Natural killer cell treated with Interleukin-12 subunit alpha and Interleukin-12 subunit beta and Interleukin-15 and Interleukin-18, amount 100 ng/mL, for 72 hours (primary cell): ENCODE measurements around the gene EPG5. TPM values are rescaled to one million over a fixed set of nuclear protein-coding genes. Genes with fewer than 3 reads are reported as not detected.
"Not testable (repeated sequence)": the region's sequence is repeated elsewhere in the genome, so short reads cannot be mapped to it uniquely, and the experiment has no call there.

Experiments used
- ATAC-seq, 2 donors: fragments of 150-1000 bp; cut with Tn5 transposase in 1 of 2; sonication (Bioruptor Pico), chemical (Tn5 transposase) in 1 of 2; 2 replicates each; pipeline ENCODE4 v1.10.0; 2021
- DNase-seq: peaks from one replicate; pipeline ENCODE4 v3.0.0; 2022; ENCODE audit warnings: low spot score
- H3K27ac Mint-ChIP-seq, 2 donors: 1 replicate in 1 of 2; 2 replicates in 1 of 2; pipeline ENCODE4 v1.8.0; 2022; ENCODE audit warnings: mixed read lengths in 2 of 2, mild to moderate bottlenecking in 1 of 2, moderate library complexity in 1 of 2
- H3K27me3 Mint-ChIP-seq, 2 donors: 1 replicate in 1 of 2; 2 replicates in 1 of 2; pipeline ENCODE4 v1.8.0; 2022; ENCODE audit warnings: mixed read lengths in 2 of 2
- H3K36me3 Mint-ChIP-seq: one replicate; pipeline ENCODE4 v1.8.0; 2022; ENCODE audit warnings: mixed read lengths
- H3K4me1 Mint-ChIP-seq, 2 donors: 1 replicate in 1 of 2; 2 replicates in 1 of 2; pipeline ENCODE4 v1.8.0; 2022; ENCODE audit warnings: low read depth in 2 of 2, mixed read lengths in 2 of 2, mild to moderate bottlenecking in 1 of 2
- H3K4me3 Mint-ChIP-seq: one replicate; pipeline ENCODE4 v1.8.0; 2022; ENCODE audit warnings: mixed read lengths
- H3K9me3 Mint-ChIP-seq: 2 replicates; pipeline ENCODE4 v1.8.0; 2022; ENCODE audit warnings: mixed read lengths
- total RNA-seq, 2 donors: library from RNA; stranded (reverse); gene quantifications; one replicate each; pipeline ENCODE4 v1.2.3, GENCODE V29; 2022

Gene EPG5
- total RNA-seq, 2 donors from 2014 or later = 38.8 to 48.9 TPM

DNA sequence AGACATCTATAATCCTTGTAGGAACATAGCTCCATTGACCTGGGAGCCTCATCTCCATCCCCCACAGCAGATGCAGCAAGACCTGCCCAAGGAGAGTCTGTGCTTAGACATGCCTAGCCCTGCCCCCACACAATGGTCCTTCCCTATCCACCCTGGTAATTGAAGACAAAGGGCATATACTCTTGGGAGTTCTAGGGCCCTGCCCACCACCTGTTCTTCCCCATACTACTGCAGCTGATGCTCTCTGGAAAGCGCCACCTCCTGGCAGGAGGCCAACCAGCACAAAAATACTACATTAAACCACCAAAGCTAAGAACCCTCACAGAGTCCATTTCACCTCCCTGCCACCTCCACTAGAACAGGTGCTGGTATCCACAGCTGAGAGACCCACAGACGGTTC, 160.0 kb downstream of the EPG5 start:
- H3K27me3 Mint-ChIP-seq = peaks cover 0 to 14% of the 10 kb centered on the region in 2 donors
- H3K27ac Mint-ChIP-seq = peak overlapping the region in 1 of 2 donors; percentile 40
- H3K4me3 Mint-ChIP-seq = not testable (repeated sequence)

DNA sequence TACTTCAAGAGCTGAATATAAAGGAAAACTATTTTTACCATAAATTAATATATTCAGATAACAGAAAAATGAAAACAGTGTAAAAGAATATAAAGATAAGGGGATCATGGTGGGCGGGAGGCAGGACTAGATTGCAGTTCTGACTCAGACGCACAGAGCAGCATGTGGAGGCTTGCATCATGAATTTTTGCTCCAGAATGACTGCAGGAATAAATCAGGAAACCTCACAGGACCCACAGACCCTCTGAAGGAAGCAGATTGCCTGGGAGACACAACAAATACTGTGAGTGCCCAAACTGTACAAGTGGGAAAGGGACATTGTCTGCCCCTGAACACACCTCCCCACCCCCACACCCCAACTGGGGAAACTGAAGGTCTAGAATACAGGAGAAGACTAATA, 160.9 kb downstream of the EPG5 start:
- Mint-ChIP-seq H3K9me3 (no peaks in the 10 kb centered on the region), H3K4me3 (no peak overlapping the region), H3K4me1 (peaks cover 21 to 25% of the 10 kb centered on the region in 2 donors), H3K27ac (peak overlapping the region in 1 of 2 donors; percentile 26), H3K36me3 (peaks cover 20% of the 10 kb centered on the region), H3K27me3 (peaks cover 0 to 14% of the 10 kb centered on the region in 2 donors)
- DNase-seq (no peak), ATAC-seq (no peak)

More for the DNA sequence above, 160.0 kb downstream of the EPG5 start:
- Mint-ChIP-seq H3K36me3 (peaks cover 20% of the 10 kb centered on the region), H3K4me1 (peaks cover 21% of the 10 kb centered on the region in 2 donors)
- ATAC-seq, H3K9me3 Mint-ChIP-seq, DNase-seq: not testable (repeated sequence)

DNA sequence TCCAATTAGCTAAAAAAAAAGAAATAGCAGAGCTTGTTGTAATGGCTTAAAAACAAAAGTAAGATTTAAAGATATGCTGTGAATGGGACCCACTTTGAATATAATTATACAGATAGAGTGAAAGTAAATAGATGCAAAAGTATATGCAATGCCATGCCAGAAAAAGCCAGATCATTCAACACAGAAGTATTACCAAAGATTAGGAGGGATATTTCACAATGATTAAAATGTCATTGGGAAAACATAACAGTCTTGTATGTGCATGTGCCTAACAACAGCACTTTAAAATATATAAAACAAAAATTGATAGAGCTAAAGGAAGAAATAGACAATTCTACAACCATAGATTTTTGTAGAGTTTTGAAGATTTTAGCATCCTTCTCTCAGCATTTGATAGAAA, 161.6 kb downstream of the EPG5 start:
- peaks cover 20% of the 10 kb centered on the region for H3K36me3 Mint-ChIP-seq
- DNase-seq (no peak), ATAC-seq (no peak)
- H3K4me1 Mint-ChIP-seq = peaks cover 21 to 26% of the 10 kb centered on the region in 2 donors
- H3K9me3 Mint-ChIP-seq = no peaks in the 10 kb centered on the region
- no peak overlapping the region for H3K4me3 Mint-ChIP-seq
- H3K27ac Mint-ChIP-seq = no peak overlapping the region
- H3K27me3 Mint-ChIP-seq = peaks cover 0 to 14% of the 10 kb centered on the region in 2 donors

DNA sequence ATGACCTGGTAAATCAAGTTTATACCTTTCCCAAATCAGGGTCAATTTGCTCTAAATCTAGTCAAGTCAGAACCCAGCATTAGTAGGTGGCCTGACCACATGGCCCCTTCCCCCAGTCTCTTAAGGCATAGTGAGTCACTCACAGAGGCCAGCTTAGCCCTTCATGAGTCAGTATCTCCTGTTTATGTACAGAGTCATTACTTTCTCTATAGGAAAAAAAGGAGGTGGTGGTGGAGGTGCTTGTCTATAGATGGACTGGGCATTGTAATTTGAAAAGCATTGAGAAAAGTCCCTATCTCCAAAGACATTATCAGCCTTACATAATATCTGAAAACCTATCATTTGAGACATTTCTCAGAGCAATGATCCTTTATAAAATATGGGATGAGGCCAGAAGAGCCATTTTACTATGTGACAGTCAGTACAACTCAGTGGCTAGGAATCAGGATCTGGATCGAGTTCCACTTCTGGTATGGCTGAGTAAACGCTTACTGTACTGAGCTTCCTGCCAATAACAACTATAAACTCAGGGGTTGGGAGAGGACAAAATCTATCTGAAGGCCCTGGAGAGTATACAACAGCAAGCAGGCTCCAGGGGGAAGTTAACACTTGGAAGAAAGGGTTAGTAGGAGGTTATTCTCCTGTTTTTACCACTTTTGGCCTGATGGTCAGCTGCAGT, 164.2 kb downstream of the EPG5 start:
- H3K4me3 Mint-ChIP-seq = no peak overlapping the region
- peaks cover 16% of the 10 kb centered on the region for H3K36me3 Mint-ChIP-seq
- DNase-seq = no peak
- peaks cover 8 to 21% of the 10 kb centered on the region in 2 donors for H3K4me1 Mint-ChIP-seq
- H3K9me3 Mint-ChIP-seq = no peaks in the 10 kb centered on the region
- H3K27ac Mint-ChIP-seq = peak overlapping the region in 1 of 2 donors; percentile 80
- peak; percentile 79 to 91 for ATAC-seq
- H3K27me3 Mint-ChIP-seq = peaks cover 8 to 10% of the 10 kb centered on the region in 2 donors

DNA sequence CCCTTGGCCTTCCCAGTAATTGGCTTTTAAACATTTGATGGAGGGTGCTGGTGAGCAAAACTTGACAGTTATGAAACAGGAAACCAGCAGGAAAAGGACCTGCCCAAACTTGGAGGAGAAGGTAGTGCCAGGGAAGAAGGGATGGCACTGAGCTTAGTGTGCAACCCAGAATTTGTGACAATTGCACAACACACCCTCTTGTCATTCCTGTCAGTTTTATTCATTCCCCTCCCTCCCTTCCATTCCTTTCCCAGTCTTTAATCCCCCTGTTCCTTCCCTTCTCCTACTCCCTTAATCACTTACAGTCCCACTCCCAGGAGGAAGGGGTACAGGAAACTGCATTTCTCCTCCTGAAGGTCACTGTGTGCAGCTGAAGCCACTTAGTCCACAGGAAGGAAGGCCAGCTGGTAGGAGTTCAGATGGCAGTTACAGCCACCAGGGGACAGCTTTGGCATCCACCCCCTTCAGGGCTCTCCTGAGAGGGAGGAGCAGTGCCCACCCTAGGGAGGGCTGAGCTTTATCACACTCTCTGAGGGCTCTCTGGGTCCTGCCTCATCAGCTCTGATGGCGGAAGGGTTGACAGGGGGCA, 165.6 kb downstream of the EPG5 start:
- DNase-seq = no peak
- Mint-ChIP-seq H3K4me1 (peaks cover 8 to 17% of the 10 kb centered on the region in 2 donors), H3K27me3 (peaks cover 8 to 10% of the 10 kb centered on the region in 2 donors), H3K36me3 (peaks cover 15% of the 10 kb centered on the region), H3K4me3 (no peak overlapping the region), H3K9me3 (no peaks in the 10 kb centered on the region), H3K27ac (no peak overlapping the region)
- no peak for ATAC-seq

Other genes with a start within 250 kb of the EPG5 start
- gene SLC14A1, start 243.1 kb downstream of the EPG5 start, total RNA-seq = 1 to 10 TPM; 1.6 to 2.3 TPM
- not detected for gene SIGLEC15, start 141.7 kb downstream of the EPG5 start, total RNA-seq
- 10 to 100 TPM; 29.5 to 65.6 TPM for gene PSTPIP2, start 104.9 kb upstream of the EPG5 start, total RNA-seq
- gene ATP5F1A, start 131.0 kb upstream of the EPG5 start, total RNA-seq = 100 to 1,000 TPM; 312 to 462 TPM
- gene HAUS1, start 137.1 kb upstream of the EPG5 start, total RNA-seq = 10 to 100 TPM; 32.7 to 42.3 TPM